Tibial artery (tissue), 4 donors: Measurements from ENCODE around the gene CD69.

Experiments
- DNase-seq, 2 donors: peaks; one replicate each; pipeline ENCODE4 v3.0.0-alpha.2; 2019
- H3K27ac ChIP-seq, 2 donors: fragments of 200-600 bp; sonication (generic) in 1 of 2; 1 replicate in 1 of 2; 2 replicates in 1 of 2; pipeline ENCODE4 v1.5.1; 2018 to 2019; ENCODE audit warnings: mild to moderate bottlenecking in 1 of 2
- H3K27me3 ChIP-seq, 2 donors: fragments of 200-600 bp; sonication (generic) in 1 of 2; one replicate each; pipeline versions ENCODE4 v1.5.1 to v1.6.0; 2016 to 2019
- H3K36me3 ChIP-seq, 3 donors: fragments of 200-600 bp; sonication (generic) in 2 of 3; one replicate each; pipeline ENCODE4 v1.5.1; 2016 to 2019; ENCODE audit warnings: mild to moderate bottlenecking in 2 of 3
- H3K4me1 ChIP-seq, 4 donors: fragments of 200-600 bp; sonication (generic) in 2 of 4; 1 replicate in 3 of 4; 2 replicates in 1 of 4; pipeline ENCODE4 v1.5.1; 2016 to 2019
- H3K4me3 ChIP-seq, 2 donors: fragments of 200-600 bp; sonication (generic) in 1 of 2; 1 replicate in 1 of 2; 2 replicates in 1 of 2; pipeline ENCODE4 v1.5.1; 2018 to 2019; ENCODE audit warnings: mild to moderate bottlenecking in 2 of 2
- H3K9me3 ChIP-seq, 3 donors: fragments of 200-600 bp; sonication (generic) in 1 of 3; one replicate each; pipeline ENCODE4 v1.5.1; 2016 to 2019
- intact Hi-C: fragments of 100-400 bp; cut with DNase I; formaldehyde crosslinking; loops from one replicate; pipeline ENCODE4 v1.15.0; 2023; ENCODE audit warnings: low total_unique reads
- TF ChIP-seq, protein P1 (sequence below), 2 experiments: fragments of 200-600 bp in 1 of 2; fragments of 450-650 bp in 1 of 2; IDR thresholded peaks; one replicate each; pipeline ENCODE4 v1.5.1; 2017 to 2019; ENCODE audit warnings: antibody characterized with exemption in 2 of 2, mild to moderate bottlenecking in 1 of 2, moderate library complexity in 1 of 2

Gene CD69

DNA sequence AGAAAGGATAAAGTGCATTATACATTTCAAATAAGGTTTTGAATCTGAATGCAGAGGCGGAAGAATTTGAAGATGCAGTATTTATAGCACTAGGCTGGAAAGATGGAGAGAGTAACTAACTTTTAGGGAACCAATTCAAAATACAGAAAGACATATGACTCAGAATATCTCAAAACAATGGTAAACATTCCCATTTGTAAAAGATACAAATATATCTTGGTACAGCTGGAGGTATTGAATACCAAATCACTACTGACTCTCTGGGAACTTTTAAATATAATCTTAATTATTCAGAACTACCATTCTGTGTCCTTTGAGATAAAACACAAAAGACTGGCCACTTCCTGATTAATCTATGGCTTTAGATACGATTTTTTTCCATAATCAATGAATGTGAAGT is 5.1 kb downstream of the CD69 start:
- no peak for DNase-seq
- H3K4me3 ChIP-seq: no peak overlapping the region
- peaks cover 0 to 7% of the 10 kb centered on the region in 2 donors for H3K27me3 ChIP-seq
- intact Hi-C loops: no loop called here
- no peaks in the 10 kb centered on the region for H3K36me3 ChIP-seq
- peaks cover 0 to 8% (median 0%) of the 10 kb centered on the region in 4 donors for H3K4me1 ChIP-seq
- TF ChIP-seq, protein P1, sequence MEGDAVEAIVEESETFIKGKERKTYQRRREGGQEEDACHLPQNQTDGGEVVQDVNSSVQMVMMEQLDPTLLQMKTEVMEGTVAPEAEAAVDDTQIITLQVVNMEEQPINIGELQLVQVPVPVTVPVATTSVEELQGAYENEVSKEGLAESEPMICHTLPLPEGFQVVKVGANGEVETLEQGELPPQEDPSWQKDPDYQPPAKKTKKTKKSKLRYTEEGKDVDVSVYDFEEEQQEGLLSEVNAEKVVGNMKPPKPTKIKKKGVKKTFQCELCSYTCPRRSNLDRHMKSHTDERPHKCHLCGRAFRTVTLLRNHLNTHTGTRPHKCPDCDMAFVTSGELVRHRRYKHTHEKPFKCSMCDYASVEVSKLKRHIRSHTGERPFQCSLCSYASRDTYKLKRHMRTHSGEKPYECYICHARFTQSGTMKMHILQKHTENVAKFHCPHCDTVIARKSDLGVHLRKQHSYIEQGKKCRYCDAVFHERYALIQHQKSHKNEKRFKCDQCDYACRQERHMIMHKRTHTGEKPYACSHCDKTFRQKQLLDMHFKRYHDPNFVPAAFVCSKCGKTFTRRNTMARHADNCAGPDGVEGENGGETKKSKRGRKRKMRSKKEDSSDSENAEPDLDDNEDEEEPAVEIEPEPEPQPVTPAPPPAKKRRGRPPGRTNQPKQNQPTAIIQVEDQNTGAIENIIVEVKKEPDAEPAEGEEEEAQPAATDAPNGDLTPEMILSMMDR (IDR thresholded peaks at IDR 0.05): no peak
- H3K27ac ChIP-seq: no peak overlapping the region
- no peaks in the 10 kb centered on the region for H3K9me3 ChIP-seq

DNA sequence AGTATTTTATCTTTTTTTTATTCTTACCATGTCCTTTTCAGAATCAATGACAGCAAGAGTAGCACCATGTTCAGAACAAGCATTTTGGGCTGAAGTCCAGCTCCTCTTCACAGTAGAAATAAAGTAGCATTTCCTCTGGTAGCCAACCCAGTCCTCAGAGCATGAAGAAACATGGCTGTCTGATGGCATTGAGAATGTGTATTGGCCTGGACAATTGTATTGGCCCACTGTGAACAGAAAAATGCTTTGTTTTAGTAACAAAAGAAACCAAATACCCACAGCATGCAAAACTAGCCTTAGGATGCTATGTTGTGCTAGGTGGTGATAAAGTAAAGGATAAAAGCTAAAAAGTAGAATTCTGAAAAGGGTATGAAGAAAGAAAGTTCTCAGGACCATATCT is 5.7 kb downstream of the CD69 start:
- TF ChIP-seq, protein P1 (IDR thresholded peaks at IDR 0.05): no peak
- DNase-seq: no peak
- no peaks in the 10 kb centered on the region for H3K9me3 ChIP-seq
- H3K27me3 ChIP-seq: peaks cover 0 to 7% of the 10 kb centered on the region in 2 donors
- no peaks in the 10 kb centered on the region for H3K36me3 ChIP-seq
- H3K27ac ChIP-seq: no peak overlapping the region
- intact Hi-C loops: no loop called here
- no peak overlapping the region for H3K4me3 ChIP-seq
- H3K4me1 ChIP-seq: peaks cover 0 to 10% (median 0%) of the 10 kb centered on the region in 4 donors

DNA sequence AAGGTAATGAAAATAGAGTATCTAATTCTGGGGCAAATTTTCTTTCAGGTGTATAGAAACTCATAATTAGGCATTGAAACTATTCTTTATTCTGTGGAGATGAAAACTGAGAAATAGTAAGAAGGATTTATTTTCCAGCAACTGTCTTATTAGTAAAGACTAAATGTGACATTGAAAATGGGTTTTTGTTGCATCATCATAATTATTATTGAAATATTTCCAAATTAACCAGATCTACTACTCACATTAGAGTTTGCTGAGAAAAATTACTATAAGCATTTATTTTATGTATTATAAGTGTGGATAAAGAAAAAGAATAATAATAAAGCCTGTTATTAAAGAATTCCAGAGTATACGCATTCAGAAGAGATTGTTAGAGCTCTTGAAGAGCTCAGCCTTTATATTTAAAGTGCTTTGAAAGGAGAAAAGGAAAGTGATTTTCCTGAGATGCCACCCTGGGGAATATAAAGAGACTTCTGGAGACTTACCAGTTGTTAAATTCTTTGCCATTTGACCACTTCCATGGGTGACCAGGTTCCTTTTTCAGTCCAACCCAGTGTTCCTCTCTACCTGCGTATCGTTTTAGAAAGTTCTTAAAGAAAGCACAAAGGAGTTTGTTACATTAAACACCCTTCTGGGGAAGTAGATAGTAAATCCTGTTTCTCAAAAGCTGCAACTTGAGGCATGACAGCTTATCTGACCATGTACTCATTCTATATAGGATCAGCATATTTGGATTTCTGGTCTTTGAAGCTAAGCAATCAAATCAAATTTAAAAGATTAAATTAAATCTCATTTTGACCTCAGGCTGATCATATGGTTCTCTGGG is 6.4 kb downstream of the CD69 start:
- Histone ChIP-seq H3K4me3 (no peak overlapping the region), H3K27ac (no peak overlapping the region), H3K27me3 (peaks cover 0 to 7% of the 10 kb centered on the region in 2 donors), H3K9me3 (no peaks in the 10 kb centered on the region), H3K4me1 (peaks cover 0 to 10% (median 0%) of the 10 kb centered on the region in 4 donors), H3K36me3 (no peaks in the 10 kb centered on the region)
- TF ChIP-seq, protein P1 (IDR thresholded peaks at IDR 0.05): no peak
- no peak for DNase-seq
- intact Hi-C loops: no loop called here

DNA sequence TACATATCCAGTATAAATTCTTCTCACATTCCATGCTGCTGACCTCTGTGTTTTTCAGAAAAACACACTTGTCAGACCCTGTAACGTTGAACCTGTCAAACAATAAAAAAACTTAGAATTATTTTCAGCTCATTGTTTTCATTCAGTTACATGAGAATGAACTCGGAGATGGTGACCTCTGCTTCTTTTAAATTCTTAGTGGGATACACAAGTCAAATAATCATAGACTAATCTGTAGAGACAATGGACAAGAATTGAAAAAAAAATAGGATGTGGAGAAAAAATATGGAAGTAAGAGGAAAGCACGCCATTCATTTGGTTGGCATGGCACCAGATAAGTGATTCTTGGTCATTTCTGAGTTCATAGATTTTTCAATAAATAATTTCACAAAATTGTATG is 7.2 kb downstream of the CD69 start:
- no peak overlapping the region for H3K4me3 ChIP-seq
- H3K4me1 ChIP-seq: peaks cover 0 to 10% (median 0%) of the 10 kb centered on the region in 4 donors
- H3K27ac ChIP-seq: no peak overlapping the region
- no peaks in the 10 kb centered on the region for H3K36me3 ChIP-seq
- H3K9me3 ChIP-seq: no peaks in the 10 kb centered on the region
- DNase-seq: no peak
- intact Hi-C loops: no loop called here
- TF ChIP-seq, protein P1 (IDR thresholded peaks at IDR 0.05): no peak
- H3K27me3 ChIP-seq: peaks cover 0 to 7% of the 10 kb centered on the region in 2 donors

DNA sequence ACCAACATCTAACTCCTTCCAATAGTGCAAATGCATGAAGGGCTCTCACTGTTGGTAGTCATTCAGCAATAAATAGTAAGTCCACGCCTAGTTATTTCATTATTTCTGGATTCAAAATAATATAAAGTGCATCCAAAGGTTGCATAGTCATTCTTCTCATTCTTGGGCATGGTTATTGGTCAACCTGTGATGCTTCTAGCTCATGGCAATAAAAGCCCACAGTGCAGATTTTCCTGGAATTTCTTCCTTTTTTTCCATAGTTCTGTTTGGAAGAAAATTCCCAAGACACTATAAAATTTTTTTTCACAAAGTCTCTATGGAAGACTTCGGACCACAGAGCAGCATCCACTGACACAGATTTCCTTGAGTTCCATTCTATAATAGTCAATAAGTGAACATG is 7.6 kb downstream of the CD69 start:
- Histone ChIP-seq H3K27me3 (peaks cover 0 to 7% of the 10 kb centered on the region in 2 donors), H3K9me3 (no peaks in the 10 kb centered on the region), H3K27ac (no peak overlapping the region), H3K36me3 (no peaks in the 10 kb centered on the region), H3K4me1 (peaks cover 0 to 10% (median 0%) of the 10 kb centered on the region in 4 donors), H3K4me3 (no peak overlapping the region)
- no peak for DNase-seq
- TF ChIP-seq, protein P1 (IDR thresholded peaks at IDR 0.05): no peak
- intact Hi-C loops: no loop called here
